Activated CD4-positive, alpha-beta T cell treated with anti-CD3 and anti-CD28 coated beads, Interleukin-2, amount 50 U/mL, for 16 hours (primary cell): ENCODE measurements around the gene NR2F1.

Source experiments
- DNase-seq: peaks from one replicate; pipeline ENCODE4 v3.0.0-alpha.2; 2020

The NR2F1 gene

DNA sequence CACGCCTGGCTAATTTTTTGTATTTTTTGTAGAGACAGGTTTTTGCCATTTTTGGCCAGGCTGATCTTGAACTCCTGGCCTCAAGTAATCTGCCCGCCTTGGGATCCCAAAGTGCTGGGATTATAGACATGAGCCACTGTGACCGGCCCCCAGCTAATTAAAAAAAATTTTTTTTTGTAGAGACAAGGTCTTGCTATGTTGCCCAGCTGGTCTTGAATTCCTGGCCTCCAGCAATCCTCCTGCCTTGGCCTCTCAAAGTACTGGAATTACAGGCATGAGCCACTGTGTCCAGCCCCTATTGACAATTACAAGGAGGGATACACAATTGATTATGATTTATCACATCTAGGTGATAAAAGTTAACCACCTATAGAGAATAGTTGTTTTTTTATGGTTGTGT lies 59.5 kb downstream of the NR2F1 start:
- DNase-seq = no peak
